CD4-positive, alpha-beta T cell treated with Interleukin-15 for 1 hour (primary cell): Measurements from ENCODE around the gene CCNG2.
A peak's percentile ranks its signal among the peaks of the same experiment; 100 is the strongest.

Experiments
- DNase-seq: peaks from one replicate; pipeline ENCODE4 v3.0.0-alpha.2; 2020

Gene CCNG2

GRCh38 chr4:77181720-77182119, 24.7 kb downstream of the CCNG2 start:
- DNase-seq, result no peak

DNA sequence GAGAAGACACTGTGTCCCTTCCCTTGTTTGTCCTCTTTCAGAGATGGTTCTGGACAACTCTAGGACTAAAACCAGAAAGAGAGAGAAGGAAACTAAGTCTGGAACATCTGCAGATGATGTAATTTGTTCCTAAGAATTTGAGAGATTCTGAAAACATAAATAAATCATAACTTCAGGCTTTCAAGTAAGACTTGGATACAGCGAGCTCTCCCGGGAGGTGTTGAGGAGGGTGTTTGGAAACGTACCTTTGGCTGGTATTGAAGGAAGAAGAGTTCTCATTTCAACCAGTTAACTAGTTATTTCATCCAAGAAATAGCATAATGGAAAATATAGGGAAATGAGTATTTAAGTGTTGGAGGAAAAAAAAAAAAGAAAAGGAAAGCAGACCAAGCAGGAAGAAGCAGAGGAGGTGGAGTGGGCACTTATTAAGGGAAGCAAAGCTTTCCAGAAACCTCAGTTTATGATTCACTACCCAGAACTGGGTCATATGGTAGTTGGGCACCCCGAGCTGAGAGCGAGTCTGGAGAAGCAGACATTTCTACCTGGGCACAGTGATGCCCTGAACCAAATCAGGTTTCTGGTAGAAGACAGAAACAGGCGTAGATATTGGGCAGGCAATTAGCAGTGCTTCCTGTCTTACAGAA, 26.9 kb downstream of the CCNG2 start:
- DNase-seq, result no peak

- DNase-seq, result no peak
These were observed 28.0 kb downstream of the CCNG2 start for GRCh38 chr4:77184974-77185373.

DNA sequence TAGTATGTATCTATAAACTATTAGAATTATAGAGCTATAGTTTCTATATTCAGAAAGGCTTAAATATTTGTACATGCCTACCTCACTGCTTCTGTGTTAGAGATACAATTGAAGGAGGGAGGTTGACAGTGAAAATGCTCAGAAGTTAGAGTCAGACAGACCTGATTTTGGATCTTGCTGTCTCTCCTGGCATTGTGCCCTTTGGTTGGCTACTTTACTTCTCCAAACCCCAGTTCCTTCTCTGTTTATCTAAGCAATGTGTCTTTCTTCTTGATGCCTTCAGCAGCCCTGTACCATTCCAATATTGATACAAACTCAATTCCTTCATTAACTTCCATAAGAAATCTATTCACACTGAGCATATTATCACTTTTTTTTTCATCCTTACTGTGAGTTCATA, 28.7 kb downstream of the CCNG2 start:
- DNase-seq, result no peak

DNA sequence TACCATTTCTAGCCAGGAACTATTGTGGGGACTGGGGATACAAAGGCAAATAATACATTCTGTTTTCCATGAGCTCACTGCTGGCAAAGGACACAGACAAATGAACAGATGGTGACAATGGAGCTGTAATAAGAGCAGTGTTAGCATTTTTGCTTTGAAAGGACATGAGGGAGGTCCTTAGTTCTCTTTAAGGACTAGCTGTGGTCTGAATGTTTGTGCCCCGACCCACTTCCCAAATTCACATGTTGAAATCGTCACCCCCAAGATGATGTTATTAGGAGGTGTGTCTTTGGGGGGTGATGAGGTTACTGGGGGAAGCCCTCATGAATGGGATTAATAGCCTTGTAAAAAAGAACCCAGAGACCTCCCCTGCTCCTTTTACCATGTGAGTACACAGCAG, 30.3 kb downstream of the CCNG2 start:
- DNase-seq, result no peak

DNA sequence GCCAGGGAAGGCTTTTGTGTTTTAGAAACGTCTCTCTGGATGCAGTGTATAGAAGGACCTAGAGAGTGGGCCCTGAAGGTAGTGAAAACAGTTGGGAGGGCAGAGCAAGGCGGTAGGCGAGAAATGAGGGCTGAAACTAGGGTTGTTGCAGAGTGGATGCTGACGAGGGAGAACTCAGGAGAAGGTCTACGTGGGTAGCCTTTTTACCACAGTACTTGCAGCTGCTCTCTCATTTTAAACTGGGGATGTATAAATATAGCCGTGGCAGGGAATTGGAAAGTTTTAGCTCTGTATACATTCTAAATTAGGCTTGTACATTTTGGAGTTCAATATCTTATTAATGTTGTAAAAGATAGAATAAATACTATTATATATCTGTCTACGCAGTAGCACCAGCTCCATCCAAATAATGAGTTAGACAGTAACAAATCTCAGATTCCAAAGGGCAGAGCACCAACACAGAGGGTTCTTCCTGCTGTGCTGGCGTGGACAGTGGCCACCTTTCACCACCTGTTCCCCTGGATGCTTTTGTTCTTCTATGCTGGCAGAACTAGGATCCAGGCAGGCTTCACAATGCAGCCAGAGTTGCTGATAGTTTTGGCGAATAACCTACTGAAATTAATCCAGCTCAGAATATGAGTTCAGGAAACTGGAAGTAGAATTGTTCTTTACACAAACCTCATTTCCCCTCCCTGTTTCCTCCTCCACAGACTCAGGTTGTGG, 31.7 kb downstream of the CCNG2 start:
- no peak for DNase-seq

GRCh38 chr4:77189412-77189811, 32.4 kb downstream of the CCNG2 start:
- no peak for DNase-seq

DNA sequence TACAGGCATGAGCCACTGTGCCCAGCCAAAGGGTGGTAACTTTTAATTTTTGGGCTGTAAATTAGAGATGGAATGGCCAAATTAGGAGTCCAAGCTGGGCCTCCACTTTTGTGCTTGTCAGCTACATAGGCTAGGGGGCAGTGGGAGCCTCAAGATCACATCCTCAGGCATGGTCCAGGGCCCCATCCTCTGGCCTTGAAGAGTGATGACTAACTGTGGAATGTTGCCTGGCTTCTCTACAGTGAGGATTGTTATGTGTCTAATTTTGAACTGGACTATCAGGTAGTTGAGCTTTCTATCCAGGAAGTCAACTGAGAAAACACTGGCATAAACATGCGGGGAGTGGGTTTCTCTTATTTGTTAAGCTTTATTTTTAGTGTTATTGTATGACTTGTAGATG, 33.0 kb downstream of the CCNG2 start:
- no peak for DNase-seq

DNA sequence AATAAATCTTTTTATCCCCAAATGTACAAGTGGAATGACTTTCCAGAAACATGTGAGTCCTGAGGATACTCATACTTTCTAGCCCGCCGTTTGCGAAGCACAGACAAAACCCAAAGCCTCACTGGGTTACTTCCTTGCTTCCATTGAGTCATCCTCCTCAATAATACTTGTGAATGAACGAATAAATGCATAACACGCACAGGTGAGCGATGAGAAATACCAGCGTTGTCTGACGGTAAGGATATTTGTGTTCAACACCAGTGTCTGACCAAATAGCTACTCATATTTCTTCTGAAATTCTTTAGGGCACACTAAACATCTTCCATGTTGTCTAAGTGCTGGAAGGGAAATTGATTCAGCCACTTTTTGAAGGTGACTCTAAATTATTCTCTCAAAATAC, 36.0 kb downstream of the CCNG2 start:
- DNase-seq, result no peak

DNA sequence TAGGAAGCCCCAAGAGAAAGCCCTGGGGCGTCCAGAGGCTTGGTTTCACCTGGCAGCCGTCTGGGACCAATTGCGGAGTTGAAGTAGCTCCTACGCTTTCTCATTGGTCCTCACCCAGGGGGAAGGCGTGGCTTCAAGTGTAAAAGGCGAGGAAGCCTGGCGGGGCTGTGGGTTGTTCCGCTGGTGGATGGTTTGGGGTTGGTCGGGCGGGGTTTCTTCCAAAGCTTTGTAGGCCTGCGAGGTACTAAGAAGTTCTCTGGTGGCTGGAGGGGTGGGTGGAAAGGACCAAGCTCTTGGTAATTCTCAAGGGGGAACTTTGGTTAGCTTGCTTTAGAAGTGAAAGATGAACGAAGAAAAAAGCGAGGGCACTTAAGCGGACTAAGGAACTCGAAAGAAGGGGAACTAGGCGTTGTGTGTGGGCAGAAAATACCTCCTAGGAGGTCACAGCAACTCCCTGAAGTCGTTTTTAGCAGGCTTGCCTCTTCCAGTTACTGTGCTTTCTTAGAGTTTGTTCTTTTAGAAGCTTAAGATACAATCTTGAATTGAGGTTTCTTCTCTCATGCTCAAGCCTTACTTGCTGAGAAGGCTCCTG, 36.6 kb downstream of the CCNG2 start:
- DNase-seq, result peak; percentile 86

DNA sequence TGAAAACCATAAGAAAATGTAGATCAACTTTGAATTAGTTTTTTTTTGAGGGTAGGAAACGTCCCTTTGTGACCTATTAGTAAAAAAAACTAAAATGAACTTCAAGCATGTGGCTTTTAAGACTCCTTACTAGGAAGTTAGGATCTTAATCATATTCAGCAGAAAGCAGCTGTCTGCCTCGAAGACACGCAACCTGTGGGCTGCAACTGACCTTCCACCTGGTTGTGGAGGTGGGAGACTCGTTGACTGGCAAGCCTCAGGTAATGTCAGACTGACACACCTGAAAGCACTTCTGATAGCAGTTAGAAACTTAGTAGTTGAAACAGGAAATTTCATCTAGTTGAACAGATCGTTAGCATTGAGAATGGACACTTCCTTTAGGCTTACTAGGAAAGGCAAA, 37.4 kb downstream of the CCNG2 start:
- DNase-seq, result no peak

DNA sequence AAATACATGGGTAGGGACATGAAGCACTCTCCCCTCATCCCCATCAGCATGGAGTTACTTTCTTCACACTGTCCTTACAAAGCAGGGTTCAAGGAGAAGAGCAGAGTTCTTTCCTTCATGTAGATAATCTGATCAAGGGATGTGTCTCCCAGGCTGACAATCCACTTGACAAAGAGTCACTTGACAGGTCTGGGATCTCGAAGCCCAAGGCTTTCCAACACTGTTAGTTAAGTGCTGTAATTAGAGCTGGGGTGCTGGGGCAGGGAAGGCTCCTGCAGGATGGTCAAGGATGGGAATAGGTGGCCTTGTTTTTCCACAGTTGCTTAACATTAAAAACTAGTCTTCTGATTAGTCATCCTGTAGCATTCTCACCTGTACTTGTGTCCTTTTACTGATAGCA, 38.0 kb downstream of the CCNG2 start:
- no peak for DNase-seq

- peak; percentile 33 for DNase-seq
These were observed 39.9 kb downstream of the CCNG2 start for GRCh38 chr4:77196866-77197265.

DNA sequence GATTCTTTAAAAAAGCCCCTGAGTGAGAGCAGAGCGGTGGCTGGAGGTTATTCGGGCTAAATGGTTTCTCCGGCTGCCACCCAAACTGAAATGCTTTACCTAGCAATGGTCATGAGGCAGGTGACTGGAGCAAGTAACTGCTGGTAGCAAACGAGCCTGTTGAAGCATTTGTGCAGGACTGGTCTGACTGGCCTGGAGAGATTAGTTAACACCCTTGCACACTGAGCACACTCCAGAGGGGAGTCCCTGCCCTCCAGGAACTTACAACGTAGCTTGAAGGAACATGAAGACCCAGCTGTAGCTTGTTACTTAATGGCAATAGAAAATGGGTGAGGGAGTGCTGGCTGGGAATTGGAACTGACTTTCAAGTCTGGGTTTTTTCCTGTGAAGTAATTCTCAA, 40.4 kb downstream of the CCNG2 start:
- no peak for DNase-seq

DNA sequence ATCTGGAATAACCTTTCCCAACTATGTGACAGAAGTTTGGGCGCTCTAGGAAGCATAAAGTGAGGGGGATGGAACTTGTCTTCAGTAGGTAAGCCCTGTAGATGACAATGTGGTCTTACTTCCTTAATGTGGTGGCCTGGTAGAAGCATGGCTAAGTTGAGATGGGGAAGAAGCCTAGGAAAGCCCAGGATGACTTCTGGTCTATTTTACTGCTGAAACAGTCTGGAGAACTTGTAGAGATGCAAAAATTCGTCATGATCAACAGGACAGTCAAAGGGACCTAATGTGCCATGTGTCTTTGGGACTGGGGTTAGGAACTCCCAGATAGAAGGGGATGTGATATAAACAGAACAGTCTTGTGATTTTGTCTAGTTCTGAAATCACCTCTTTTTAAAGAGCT, 40.8 kb downstream of the CCNG2 start:
- no peak for DNase-seq

DNA sequence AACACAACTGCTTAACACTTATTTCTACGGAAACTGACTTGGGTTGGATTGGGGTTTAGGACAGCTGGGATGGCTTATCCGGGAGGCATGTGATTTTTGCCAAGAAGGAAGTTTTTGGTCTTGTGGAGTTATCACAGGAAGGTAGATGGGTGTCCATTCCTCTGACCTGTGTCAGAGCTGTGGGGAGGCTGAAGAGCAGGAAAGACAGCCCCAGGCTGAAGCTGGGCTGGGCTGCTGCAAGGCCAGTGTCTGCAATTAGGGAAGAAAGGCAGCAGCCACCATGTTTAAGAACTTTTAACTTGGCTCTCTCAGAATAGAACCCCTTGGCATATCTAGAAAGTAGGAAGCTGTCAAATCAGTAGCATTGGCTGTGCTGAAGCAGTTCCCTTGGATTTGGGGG, 42.3 kb downstream of the CCNG2 start:
- no peak for DNase-seq

DNA sequence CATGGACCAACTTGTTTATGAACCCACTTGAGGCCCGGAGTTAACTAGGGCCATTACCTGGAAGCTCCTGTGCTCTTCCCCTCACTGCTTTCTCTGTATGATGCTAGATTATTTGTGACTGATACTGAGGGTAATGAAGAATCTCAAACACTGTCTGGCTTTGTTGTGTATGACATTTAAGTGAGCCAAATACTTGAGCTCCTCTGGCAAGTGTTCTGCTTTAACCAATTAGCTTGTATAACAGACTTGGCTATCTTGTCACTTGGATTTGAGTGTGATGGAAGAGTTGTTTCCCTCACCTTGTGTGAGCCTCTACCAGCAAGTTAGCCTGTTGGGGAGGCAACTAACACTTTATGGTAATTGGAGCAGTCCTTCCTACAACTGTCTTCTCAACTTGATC, 42.7 kb downstream of the CCNG2 start:
- DNase-seq, result no peak

- no peak for DNase-seq
These were observed 44.3 kb downstream of the CCNG2 start for GRCh38 chr4:77201343-77201742.

DNA sequence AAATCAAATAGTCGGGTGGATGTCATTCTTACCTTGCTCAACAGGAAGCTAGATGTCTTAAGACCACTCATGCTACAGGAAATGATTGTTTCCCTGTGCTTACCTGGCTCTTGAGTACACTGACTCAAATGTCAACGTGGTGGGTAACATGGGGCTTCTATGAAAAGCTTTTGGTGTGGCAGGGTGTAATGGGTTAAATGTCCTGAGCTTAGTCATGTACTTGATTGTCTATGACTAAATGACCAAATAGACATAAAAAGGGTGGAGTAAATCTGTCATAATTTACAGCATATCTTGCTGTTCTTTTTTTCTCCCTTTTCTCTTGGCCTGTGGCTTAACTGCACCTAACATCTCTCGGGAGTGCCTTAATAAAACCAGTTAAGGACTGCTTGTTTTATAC, 44.9 kb downstream of the CCNG2 start:
- no peak for DNase-seq

DNA sequence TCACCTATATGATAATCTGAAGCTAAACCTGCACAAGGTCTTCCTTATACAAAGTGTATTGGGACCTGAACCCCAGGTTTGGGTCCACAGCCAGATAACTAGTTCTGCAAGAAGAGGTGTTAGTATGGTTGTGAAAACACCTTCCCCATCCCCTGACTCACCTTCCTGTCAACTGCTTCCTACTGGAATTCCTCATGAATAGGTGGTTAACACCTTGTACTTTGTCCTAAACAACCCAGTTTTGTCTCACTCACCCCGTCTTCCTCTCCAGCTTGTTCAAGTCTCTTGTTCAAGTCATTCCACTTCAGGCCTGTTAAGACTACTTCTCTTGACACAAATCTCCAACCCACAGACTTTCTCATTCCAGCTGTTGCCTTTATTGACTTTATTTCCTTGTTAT, 45.5 kb downstream of the CCNG2 start:
- no peak for DNase-seq

DNA sequence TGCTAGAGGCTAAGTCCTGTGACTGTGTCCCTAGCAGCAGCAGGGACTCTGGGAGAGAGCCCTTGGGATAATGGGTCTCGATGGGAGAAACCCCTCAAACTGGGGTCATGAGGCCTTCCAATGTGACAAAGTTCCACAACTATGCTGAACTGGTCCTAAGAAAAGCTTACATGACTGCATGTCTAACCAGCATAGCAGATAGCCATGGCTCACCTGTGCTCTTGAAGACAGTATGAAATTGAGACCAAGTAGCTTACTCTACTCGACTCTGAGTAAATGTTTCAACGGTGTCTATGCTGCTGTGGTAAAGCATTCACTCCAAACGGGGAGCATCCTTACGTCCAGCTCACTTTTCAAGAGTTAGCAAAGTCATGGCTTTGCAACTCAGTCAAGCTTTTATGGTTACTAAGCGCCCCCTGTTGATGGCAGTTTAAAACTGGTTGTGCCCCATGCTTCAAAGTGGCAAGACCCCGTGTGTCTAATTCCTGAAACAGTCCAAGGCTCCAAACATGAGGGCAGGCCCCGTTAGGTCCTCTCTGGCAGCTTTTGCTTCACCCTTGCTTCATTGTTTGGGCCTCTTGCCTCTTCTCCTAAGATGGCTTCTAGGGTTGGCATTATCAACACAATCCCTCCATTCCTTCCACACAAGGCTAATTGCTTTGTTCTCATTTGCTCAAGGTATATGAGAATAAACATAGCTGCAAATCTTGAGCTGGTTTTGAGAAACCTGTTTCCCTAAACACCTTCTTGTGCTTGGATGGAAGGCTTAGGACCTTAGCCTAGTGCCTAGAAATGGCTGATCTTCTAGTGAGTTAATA, 46.6 kb downstream of the CCNG2 start:
- DNase-seq, result peak; percentile 65

GRCh38 chr4:77204621-77205020, 47.6 kb downstream of the CCNG2 start:
- no peak for DNase-seq

GRCh38 chr4:77209012-77209411, 52.0 kb downstream of the CCNG2 start:
- no peak for DNase-seq

DNA sequence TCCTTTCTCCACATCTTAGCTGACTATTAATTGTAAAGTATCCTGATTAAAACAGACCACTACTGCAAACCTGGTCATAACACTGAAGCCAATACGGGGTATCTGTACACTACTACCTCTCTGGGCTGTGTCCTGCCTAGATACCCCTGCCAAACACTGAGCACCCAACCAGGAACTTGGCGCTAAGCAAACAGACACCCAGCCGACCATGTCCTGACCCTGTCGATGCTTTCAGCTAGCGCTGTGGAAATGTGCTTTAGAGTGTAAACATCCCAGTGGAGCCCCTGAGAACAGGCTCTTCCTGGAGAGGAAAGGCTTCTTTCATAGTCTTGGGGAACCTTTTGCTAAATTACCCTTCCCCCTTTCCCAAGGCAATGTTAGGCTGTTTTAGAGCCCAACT, 52.9 kb downstream of the CCNG2 start:
- no peak for DNase-seq
